HG02870 (cell line): ENCODE measurements around the gene PM20D1.
"Not testable (repeated sequence)": the region's sequence is repeated elsewhere in the genome, so short reads cannot be mapped to it uniquely, and the experiment has no call there.

ENCODE experiments used
- ATAC-seq: cut with Tn5 transposase; IDR thresholded peaks from one replicate; pipeline ENCODE4 v1.9.1; 2021; ENCODE audit warnings: mild to moderate bottlenecking, moderate library complexity; ENCODE audit not compliant: unreplicated experiment

Gene PM20D1

GRCh38 chr1:205849619-205850355 lies at the start of gene PM20D1:
Gene PM20D1, minus strand, starts transcription at chr1:205850132. Its CDS starts 60 bp downstream, at chr1:205850072.
- ATAC-seq = peak; percentile 96

GRCh38 chr1:205896351-205896750 lies 46.4 kb upstream of the PM20D1 start:
- ATAC-seq = no peak

- ATAC-seq = not testable (repeated sequence)
These were observed 44.2 kb upstream of the PM20D1 start for GRCh38 chr1:205894119-205894518.

- ATAC-seq = not testable (repeated sequence)
These were observed 42.2 kb upstream of the PM20D1 start for GRCh38 chr1:205892175-205892574.

GRCh38 chr1:205891481-205891880 lies 41.5 kb upstream of the PM20D1 start:
- ATAC-seq = not testable (repeated sequence)

GRCh38 chr1:205890631-205891030 lies 40.7 kb upstream of the PM20D1 start:
- not testable (repeated sequence) for ATAC-seq

- ATAC-seq = not testable (repeated sequence)
These were observed 39.8 kb upstream of the PM20D1 start for GRCh38 chr1:205889706-205890105.

GRCh38 chr1:205889006-205889405 lies 39.1 kb upstream of the PM20D1 start:
- not testable (repeated sequence) for ATAC-seq

- no peak for ATAC-seq
These were observed 33.9 kb upstream of the PM20D1 start for GRCh38 chr1:205883792-205884191.

- ATAC-seq = no peak
These were observed 31.0 kb upstream of the PM20D1 start for GRCh38 chr1:205880923-205881322.

- ATAC-seq = no peak
These were observed 30.0 kb upstream of the PM20D1 start for GRCh38 chr1:205879974-205880373.

- no peak for ATAC-seq
These were observed 28.1 kb upstream of the PM20D1 start for GRCh38 chr1:205878026-205878425.

- ATAC-seq = not testable (repeated sequence)
These were observed 23.2 kb upstream of the PM20D1 start for GRCh38 chr1:205873148-205873547.

GRCh38 chr1:205870236-205870635 lies 20.3 kb upstream of the PM20D1 start:
- ATAC-seq = no peak

- no peak for ATAC-seq
These were observed 11.6 kb upstream of the PM20D1 start for GRCh38 chr1:205861540-205861939.

- ATAC-seq = no peak
These were observed 8.4 kb upstream of the PM20D1 start for GRCh38 chr1:205858141-205858961.

- ATAC-seq = not testable (repeated sequence)
These were observed 7.6 kb upstream of the PM20D1 start for GRCh38 chr1:205857501-205857900.

GRCh38 chr1:205856433-205856832 lies 6.5 kb upstream of the PM20D1 start:
- ATAC-seq = no peak

GRCh38 chr1:205852969-205853368 lies 3.0 kb upstream of the PM20D1 start:
- no peak for ATAC-seq

- no peak for ATAC-seq
These were observed 2.1 kb upstream of the PM20D1 start for GRCh38 chr1:205851993-205852392.

- ATAC-seq = no peak
These were observed 6.7 kb downstream of the PM20D1 start for GRCh38 chr1:205843036-205843859.
